SK-N-SH (cell line): ENCODE measurements around the gene JAG2.

Experiments
- CTCF ChIP-seq: fragments of 200-600 bp; sonication (generic); IDR thresholded peaks from 2 replicates; pipeline ENCODE4 v1.6.1; 2017; ENCODE audit warnings: antibody characterized with exemption, mild to moderate bottlenecking, moderate library complexity
- EP300 ChIP-seq, 2 experiments: IDR thresholded peaks; 2 replicates each; pipeline versions ENCODE4 v1.4.0 to v1.6.1; 2012; ENCODE audit warnings: borderline replicate concordance in 1 of 2, low read depth in 1 of 2, low read length in 1 of 2
- FOSL2 ChIP-seq: IDR thresholded peaks from 2 replicates; pipeline ENCODE4 v1.4.0; 2012; ENCODE audit warnings: low read depth, mild to moderate bottlenecking, moderate library complexity, borderline replicate concordance
- FOXJ3 ChIP-seq: sonication (generic); formaldehyde crosslinking; IDR thresholded peaks from 2 replicates; pipeline ENCODE4 v1.5.1; 2020; ENCODE audit warnings: mild to moderate bottlenecking, missing genetic modification reagents
- JUND ChIP-seq: IDR thresholded peaks from 2 replicates; pipeline ENCODE4 v1.4.0; 2012
- MAX ChIP-seq: IDR thresholded peaks from 2 replicates; pipeline ENCODE4 v1.4.0; 2012; ENCODE audit warnings: low read depth
- MXI1 ChIP-seq: IDR thresholded peaks from 2 replicates; pipeline ENCODE4 v1.6.1; 2012; ENCODE audit warnings: mild to moderate bottlenecking, low read depth, low read length, improper control_type of control experiment
- POLR2AphosphoS5 ChIP-seq: IDR thresholded peaks from 2 replicates; pipeline ENCODE4 v1.6.1; 2012; ENCODE audit warnings: low read depth, low read length
- RAD21 ChIP-seq: IDR thresholded peaks from 2 replicates; pipeline ENCODE4 v1.6.1; 2012; ENCODE audit warnings: mild to moderate bottlenecking, low read length
- RCOR1 ChIP-seq: fragments of 150-350 bp; IDR thresholded peaks from 2 replicates; pipeline ENCODE4 v1.6.1; 2017; ENCODE audit warnings: antibody characterized with exemption, low read length
- RXRA ChIP-seq: IDR thresholded peaks from 2 replicates; pipeline ENCODE4 v1.4.0; 2012; ENCODE audit warnings: low read depth, mild to moderate bottlenecking, borderline replicate concordance
- TAF1 ChIP-seq: IDR thresholded peaks from 2 replicates; pipeline ENCODE4 v1.6.1; 2012; ENCODE audit warnings: low read depth, mild to moderate bottlenecking, low read length, moderate library complexity, borderline replicate concordance
- TCF12 ChIP-seq: IDR thresholded peaks from 2 replicates; pipeline ENCODE4 v1.4.0; 2012
- USF2 ChIP-seq: fragments of 150-350 bp; IDR thresholded peaks from 2 replicates; pipeline ENCODE4 v1.6.1; 2017; ENCODE audit warnings: antibody characterized with exemption, low read length, low read depth, borderline replicate concordance

GRCh38 chr14:105161964-105162668 is 6.5 kb downstream of the JAG2 start:
- no peak for TF ChIP-seq TAF1
- no peak for TF ChIP-seq CTCF
- TF ChIP-seq EP300 (IDR thresholded peaks at IDR 0.05; ENCODE audit: borderline replicate concordance in 1 of 2, low read depth in 1 of 2, low read length in 1 of 2) = no peak
- TF ChIP-seq RAD21 = no peak
- TF ChIP-seq FOSL2 = no peak
- no peak for TF ChIP-seq TCF12
- TF ChIP-seq MXI1 = no peak
- TF ChIP-seq RXRA = no peak
- TF ChIP-seq JUND = no peak
- TF ChIP-seq USF2 = no peak
- TF ChIP-seq POLR2AphosphoS5 = no peak
- TF ChIP-seq RCOR1 = no peak
- TF ChIP-seq FOXJ3 (CRISPR knock-in tag) = no peak
- no peak for TF ChIP-seq MAX
